ENCODE results near the gene MSRB3. TPM values are rescaled to one million over a fixed set of nuclear protein-coding genes. Genes with fewer than 3 reads are reported as not detected.

MSRB3 gene
- total RNA-seq, 1 donor from 2014 or later = 18.3 TPM

GRCh38 chr12:65462484-65462883 is 184.0 kb downstream of the MSRB3 start:
- Histone ChIP-seq H3K27me3 (ENCODE audit: control insufficient read depth, insufficient read depth, low read length) (no peaks in the 10 kb centered on the region), H3K36me3 (ENCODE audit: control insufficient read depth, insufficient read depth, low read length) (no peaks in the 10 kb centered on the region), H3K4me3 (ENCODE audit: low read depth, low read length) (no peak overlapping the region)
- DNase-seq (ENCODE audit: low read depth) = peak; percentile 14
- TF ChIP-seq, protein P1, sequence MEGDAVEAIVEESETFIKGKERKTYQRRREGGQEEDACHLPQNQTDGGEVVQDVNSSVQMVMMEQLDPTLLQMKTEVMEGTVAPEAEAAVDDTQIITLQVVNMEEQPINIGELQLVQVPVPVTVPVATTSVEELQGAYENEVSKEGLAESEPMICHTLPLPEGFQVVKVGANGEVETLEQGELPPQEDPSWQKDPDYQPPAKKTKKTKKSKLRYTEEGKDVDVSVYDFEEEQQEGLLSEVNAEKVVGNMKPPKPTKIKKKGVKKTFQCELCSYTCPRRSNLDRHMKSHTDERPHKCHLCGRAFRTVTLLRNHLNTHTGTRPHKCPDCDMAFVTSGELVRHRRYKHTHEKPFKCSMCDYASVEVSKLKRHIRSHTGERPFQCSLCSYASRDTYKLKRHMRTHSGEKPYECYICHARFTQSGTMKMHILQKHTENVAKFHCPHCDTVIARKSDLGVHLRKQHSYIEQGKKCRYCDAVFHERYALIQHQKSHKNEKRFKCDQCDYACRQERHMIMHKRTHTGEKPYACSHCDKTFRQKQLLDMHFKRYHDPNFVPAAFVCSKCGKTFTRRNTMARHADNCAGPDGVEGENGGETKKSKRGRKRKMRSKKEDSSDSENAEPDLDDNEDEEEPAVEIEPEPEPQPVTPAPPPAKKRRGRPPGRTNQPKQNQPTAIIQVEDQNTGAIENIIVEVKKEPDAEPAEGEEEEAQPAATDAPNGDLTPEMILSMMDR (IDR thresholded peaks at IDR 0.05; ENCODE audit: insufficient read depth, low read length, poor library complexity, severe bottlenecking) = no peak

GRCh38 chr12:65463082-65463481 is 184.6 kb downstream of the MSRB3 start:
- Histone ChIP-seq H3K27me3 (ENCODE audit: control insufficient read depth, insufficient read depth, low read length) (no peaks in the 10 kb centered on the region), H3K36me3 (ENCODE audit: control insufficient read depth, insufficient read depth, low read length) (no peaks in the 10 kb centered on the region), H3K4me3 (ENCODE audit: low read depth, low read length) (no peak overlapping the region)
- TF ChIP-seq, protein P1 (IDR thresholded peaks at IDR 0.05; ENCODE audit: insufficient read depth, low read length, poor library complexity, severe bottlenecking) = no peak
- no peak for DNase-seq (ENCODE audit: low read depth)

GRCh38 chr12:65463611-65464010 is 185.1 kb downstream of the MSRB3 start:
- no peaks in the 10 kb centered on the region for H3K36me3 ChIP-seq (ENCODE audit: control insufficient read depth, insufficient read depth, low read length)

GRCh38 chr12:65464930-65465329 is 186.4 kb downstream of the MSRB3 start:
- TF ChIP-seq, protein P1 (IDR thresholded peaks at IDR 0.05; ENCODE audit: insufficient read depth, low read length, poor library complexity, severe bottlenecking) = no peak
- Histone ChIP-seq H3K27me3 (ENCODE audit: control insufficient read depth, insufficient read depth, low read length) (no peaks in the 10 kb centered on the region), H3K4me3 (ENCODE audit: low read depth, low read length) (no peak overlapping the region), H3K36me3 (ENCODE audit: control insufficient read depth, insufficient read depth, low read length) (no peaks in the 10 kb centered on the region)
- DNase-seq (ENCODE audit: low read depth) = peak; percentile 34

More at GRCh38 chr12:65463611-65464010, 185.1 kb downstream of the MSRB3 start:
- no peak for DNase-seq (ENCODE audit: low read depth)
- H3K27me3 ChIP-seq (ENCODE audit: control insufficient read depth, insufficient read depth, low read length) = no peaks in the 10 kb centered on the region
- no peak overlapping the region for H3K4me3 ChIP-seq (ENCODE audit: low read depth, low read length)
- TF ChIP-seq, protein P1 (IDR thresholded peaks at IDR 0.05; ENCODE audit: insufficient read depth, low read length, poor library complexity, severe bottlenecking) = no peak

DNA sequence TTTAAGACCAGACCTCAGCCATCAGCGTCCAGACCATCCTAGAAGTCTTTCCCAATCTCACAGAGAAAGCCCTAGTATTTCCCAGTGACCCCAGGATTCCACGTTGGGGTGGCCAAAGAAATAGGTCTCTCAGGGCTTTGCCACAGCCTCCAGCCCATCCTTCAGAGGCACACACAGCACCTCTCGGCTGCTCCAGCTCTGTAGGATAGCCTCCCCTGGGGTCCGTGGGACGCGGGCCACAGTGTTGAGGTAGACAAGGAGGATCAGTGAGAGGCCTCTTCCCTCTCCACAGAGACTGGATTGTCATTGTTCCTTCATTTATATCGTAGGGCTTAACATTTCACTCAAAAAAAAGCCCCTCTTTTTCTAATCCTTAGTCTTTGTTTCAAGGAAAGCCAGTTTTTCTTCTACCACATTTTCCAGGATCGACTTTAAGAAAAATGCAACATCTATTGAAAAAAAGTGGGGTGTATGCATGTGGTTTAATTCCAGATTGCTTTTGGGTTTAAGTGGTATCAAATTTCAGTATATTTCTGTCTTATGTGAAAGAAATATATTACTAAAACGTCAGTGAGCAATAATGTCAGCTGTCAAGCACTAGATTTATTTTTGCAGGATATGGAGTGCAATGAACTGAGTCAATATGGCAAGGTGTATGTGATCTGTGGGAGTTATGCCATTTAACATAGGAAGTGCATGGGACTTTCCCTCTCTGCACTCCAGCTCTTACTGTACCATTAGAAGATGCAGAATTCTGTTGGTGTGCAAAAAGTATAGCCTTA is 187.5 kb downstream of the MSRB3 start:
- TF ChIP-seq, protein P1 (IDR thresholded peaks at IDR 0.05; ENCODE audit: insufficient read depth, low read length, poor library complexity, severe bottlenecking) = no peak
- Histone ChIP-seq H3K27me3 (ENCODE audit: control insufficient read depth, insufficient read depth, low read length) (no peaks in the 10 kb centered on the region), H3K36me3 (ENCODE audit: control insufficient read depth, insufficient read depth, low read length) (no peaks in the 10 kb centered on the region), H3K4me3 (ENCODE audit: low read depth, low read length) (no peak overlapping the region)
- no peak for DNase-seq (ENCODE audit: low read depth)

- no peaks in the 10 kb centered on the region for H3K27me3 ChIP-seq (ENCODE audit: control insufficient read depth, insufficient read depth, low read length)
- DNase-seq (ENCODE audit: low read depth) = no peak
- no peak overlapping the region for H3K4me3 ChIP-seq (ENCODE audit: low read depth, low read length)
- H3K36me3 ChIP-seq (ENCODE audit: control insufficient read depth, insufficient read depth, low read length) = no peaks in the 10 kb centered on the region
- TF ChIP-seq, protein P1 (IDR thresholded peaks at IDR 0.05; ENCODE audit: insufficient read depth, low read length, poor library complexity, severe bottlenecking) = no peak
These were observed 188.4 kb downstream of the MSRB3 start for GRCh38 chr12:65466911-65467310.

Measured in kidney epithelial cell (primary cell).